H1 (cell line): ENCODE measurements around the gene DOCK1. TPM values are rescaled to one million over a fixed set of nuclear protein-coding genes. Genes with fewer than 3 reads are reported as not detected.

Source experiments
- ASH2L ChIP-seq: fragments of 200-600, 300-600 bp; sonication (generic); IDR thresholded peaks from one replicate; pipeline ENCODE4 v1.7.1; 2017; ENCODE audit warnings: low read length
- BACH1 ChIP-seq: IDR thresholded peaks from 2 replicates; pipeline ENCODE4 v1.6.1; 2012; ENCODE audit warnings: low read length, improper control_type of control experiment
- JUND ChIP-seq: IDR thresholded peaks from 2 replicates; pipeline ENCODE4 v1.6.1; 2011; ENCODE audit warnings: mild to moderate bottlenecking, improper control_type of control experiment, low read length
- NANOG ChIP-seq: IDR thresholded peaks from 2 replicates; pipeline ENCODE4 v1.6.1; 2011; ENCODE audit warnings: low read length, low read depth, mild to moderate bottlenecking, inconsistent platforms; ENCODE audit not compliant: insufficient read depth, poor library complexity, severe bottlenecking
- RAD21 ChIP-seq, 2 experiments: IDR thresholded peaks in 1 of 2; conservative IDR thresholded peaks in 1 of 2; 2 replicates each; pipeline ENCODE4 v1.6.1; 2011; ENCODE audit warnings: low read depth in 2 of 2, low read length in 2 of 2, improper control_type of control experiment in 1 of 2, inconsistent platforms in 1 of 2, mild to moderate bottlenecking in 1 of 2, moderate library complexity in 1 of 2
- RXRA ChIP-seq: IDR thresholded peaks from 2 replicates; pipeline ENCODE4 v1.6.1; 2011; ENCODE audit warnings: low read depth, mild to moderate bottlenecking, low read length, moderate library complexity; ENCODE audit not compliant: insufficient read depth
- SAP30 ChIP-seq: fragments of 300-600 bp; sonication (generic); IDR thresholded peaks from 2 replicates; pipeline ENCODE4 v1.7.1; 2012; ENCODE audit warnings: low read length, moderate library complexity, mild to moderate bottlenecking, inconsistent platforms; ENCODE audit not compliant: insufficient read depth, insufficient replicate concordance
- SP2 ChIP-seq: IDR thresholded peaks from 2 replicates; pipeline ENCODE4 v1.6.1; 2012; ENCODE audit warnings: mild to moderate bottlenecking, low read length, inconsistent platforms
- TCF12 ChIP-seq: IDR thresholded peaks from 2 replicates; pipeline ENCODE4 v1.6.1; 2011; ENCODE audit warnings: low read depth, mild to moderate bottlenecking, low read length
- ZNF274 ChIP-seq: IDR thresholded peaks from 2 replicates; pipeline ENCODE4 v1.7.0; 2012; ENCODE audit warnings: low read length, borderline replicate concordance; ENCODE audit errors: extremely low read depth
- polyA plus RNA-seq, 7 experiments: library from polyadenylated mRNA; depleted of rRNA in 3 of 7; stranded (reverse) in 5 of 7; unstranded in 2 of 7; fragments of >200 nt in 5 of 7; fragments of 200-250 nt in 2 of 7; gene quantifications; 1 replicate in 5 of 7; 2 replicates in 1 of 7; 4 replicates in 1 of 7; pipeline versions ENCODE4 v1.2.1 to v1.2.3, GENCODE V29; 2011 to 2013; ENCODE audit warnings: missing spikeins in 2 of 7, mixed read lengths in 2 of 7
- total RNA-seq: library from RNA; stranded (reverse); fragmentation: NEBNext Ultra II Directional; extraction: Animal tissue kit (Norgen Biotek cat#: 25700); gene quantifications from 2 replicates; pipeline ENCODE4 v1.2.1, GENCODE V29; 2021
- TF ChIP-seq, protein P1 (sequence below), 3 experiments: IDR thresholded peaks; 1 replicate in 2 of 3; 2 replicates in 1 of 3; pipeline versions ENCODE4 v1.5.1 to v1.6.1; 2011; ENCODE audit warnings: low read length in 3 of 3, mild to moderate bottlenecking in 3 of 3, inconsistent platforms in 2 of 3, low read depth in 1 of 3, moderate library complexity in 1 of 3; ENCODE audit not compliant: insufficient read depth in 1 of 3; ENCODE audit errors: control extremely low read depth in 1 of 3

DOCK1 gene
- total and polyA plus RNA-seq, 2 of the 8 experiments (the other 6 are each of a cell fraction or from before 2014, with no cell fraction given): 11.6 to 53.0 TPM

- TF ChIP-seq TCF12: no peak
- peak; percentile 41 to 54 for TF ChIP-seq RAD21 (IDR thresholded peaks at IDR 0.05 in 1 of 2, conservative IDR thresholded peaks at IDR 0.05 in 1 of 2; ENCODE audit: low read depth in 2 of 2, low read length in 2 of 2)
- TF ChIP-seq JUND: no peak
- no peak for TF ChIP-seq NANOG
- no peak for TF ChIP-seq SAP30
- no peak for TF ChIP-seq RXRA
- TF ChIP-seq ASH2L: peak; percentile 13
- 0 out of 2 replicates have a peak, but pooled peaks have one; percentile 14 for TF ChIP-seq BACH1
- TF ChIP-seq, protein P1, sequence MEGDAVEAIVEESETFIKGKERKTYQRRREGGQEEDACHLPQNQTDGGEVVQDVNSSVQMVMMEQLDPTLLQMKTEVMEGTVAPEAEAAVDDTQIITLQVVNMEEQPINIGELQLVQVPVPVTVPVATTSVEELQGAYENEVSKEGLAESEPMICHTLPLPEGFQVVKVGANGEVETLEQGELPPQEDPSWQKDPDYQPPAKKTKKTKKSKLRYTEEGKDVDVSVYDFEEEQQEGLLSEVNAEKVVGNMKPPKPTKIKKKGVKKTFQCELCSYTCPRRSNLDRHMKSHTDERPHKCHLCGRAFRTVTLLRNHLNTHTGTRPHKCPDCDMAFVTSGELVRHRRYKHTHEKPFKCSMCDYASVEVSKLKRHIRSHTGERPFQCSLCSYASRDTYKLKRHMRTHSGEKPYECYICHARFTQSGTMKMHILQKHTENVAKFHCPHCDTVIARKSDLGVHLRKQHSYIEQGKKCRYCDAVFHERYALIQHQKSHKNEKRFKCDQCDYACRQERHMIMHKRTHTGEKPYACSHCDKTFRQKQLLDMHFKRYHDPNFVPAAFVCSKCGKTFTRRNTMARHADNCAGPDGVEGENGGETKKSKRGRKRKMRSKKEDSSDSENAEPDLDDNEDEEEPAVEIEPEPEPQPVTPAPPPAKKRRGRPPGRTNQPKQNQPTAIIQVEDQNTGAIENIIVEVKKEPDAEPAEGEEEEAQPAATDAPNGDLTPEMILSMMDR (IDR thresholded peaks at IDR 0.05; ENCODE audit: control extremely low read depth in 1 of 3, insufficient read depth in 1 of 3, low read depth in 1 of 3, low read length in 3 of 3): peak; percentile 39 to 53 (median 40)
- TF ChIP-seq ZNF274: no peak
- TF ChIP-seq SP2: no peak
- TF ChIP-seq, all 59 proteins: peak for 6
Measured at GRCh38 chr10:127196282-127197153, 291.3 kb downstream of the DOCK1 start, which contains the start of gene INSYN2A (continued).
